HEK293 (cell line): Measurements from ENCODE around the gene NREP.

ENCODE experiments used
- CTCF ChIA-PET: fragments of 350-600 bp; formaldehyde crosslinking; extraction: SDS; loops from one replicate; lab custom pipeline; 2021; ENCODE audit warnings: antibody characterized with exemption; lab: Yijun Ruan, JAX
- POLR2A ChIA-PET: fragments of 300-600 bp; formaldehyde crosslinking; extraction: SDS; loops from one replicate; lab custom pipeline; 2020; ENCODE audit warnings: antibody characterized with exemption, inconsistent platforms; lab: Yijun Ruan, JAX
- H3K27ac ChIP-seq: fragments of 200-500 bp; sonication (Bioruptor generic); 2 replicates; pipeline ENCODE4 v1.5.1; 2014; ENCODE audit warnings: low read depth, low read length, control low read depth, inconsistent platforms; ENCODE audit errors: extremely low read depth
- H3K36me3 ChIP-seq, 2 experiments: fragments of 200-500 bp in 1 of 2; sonication (Bioruptor generic) in 1 of 2; 1 replicate in 1 of 2; 2 replicates in 1 of 2; pipeline ENCODE4 v1.5.1; 2014 to 2017; ENCODE audit warnings: inconsistent platforms in 2 of 2, low read length in 2 of 2; ENCODE audit not compliant: control insufficient read depth in 2 of 2, insufficient read depth in 1 of 2
- H3K4me1 ChIP-seq: fragments of 200-500 bp; sonication (Bioruptor generic); 2 replicates; pipeline ENCODE4 v1.5.1; 2014; ENCODE audit warnings: mild to moderate bottlenecking, low read length, inconsistent platforms; ENCODE audit not compliant: control insufficient read depth, insufficient read depth
- H3K4me3 ChIP-seq: 2 replicates; pipeline ENCODE4 v1.5.1; 2011; ENCODE audit warnings: low read depth, mild to moderate bottlenecking, control low read depth, low read length, moderate library complexity
- H3K9me3 ChIP-seq: fragments of 200-500 bp; sonication (Bioruptor generic); 2 replicates; pipeline ENCODE4 v1.5.1; 2014; ENCODE audit warnings: low read depth, low read length, inconsistent platforms; ENCODE audit not compliant: control insufficient read depth, insufficient read depth
- GLI4 ChIP-seq: fragments of 450-650 bp; formaldehyde crosslinking; IDR thresholded peaks from 2 replicates; pipeline ENCODE4 v1.5.1; 2016; ENCODE audit warnings: missing biosample characterization, missing genetic modification characterization
- KLF1 ChIP-seq: fragments of 450-650 bp; formaldehyde crosslinking; IDR thresholded peaks from 2 replicates; pipeline ENCODE4 v1.5.1; 2016; ENCODE audit warnings: missing biosample characterization, missing genetic modification characterization
- KLF9 ChIP-seq: fragments of 450-650 bp; formaldehyde crosslinking; IDR thresholded peaks from 2 replicates; pipeline ENCODE4 v1.5.1; 2016; ENCODE audit warnings: missing biosample characterization, missing genetic modification characterization, low read depth
- SCRT1 ChIP-seq: fragments of 450-650 bp; formaldehyde crosslinking; IDR thresholded peaks from 2 replicates; pipeline ENCODE4 v1.5.1; 2016; ENCODE audit warnings: missing biosample characterization, missing genetic modification characterization, borderline replicate concordance
- SP2 ChIP-seq: fragments of 450-650 bp; formaldehyde crosslinking; IDR thresholded peaks from 2 replicates; pipeline ENCODE4 v1.5.1; 2016; ENCODE audit warnings: missing biosample characterization, missing genetic modification characterization
- ZBTB20 ChIP-seq: fragments of 450-650 bp; formaldehyde crosslinking; IDR thresholded peaks from 2 replicates; pipeline ENCODE4 v1.5.1; 2016; ENCODE audit warnings: missing biosample characterization, missing genetic modification characterization
- ZBTB8A ChIP-seq: fragments of 450-650 bp; formaldehyde crosslinking; IDR thresholded peaks from 2 replicates; pipeline ENCODE4 v1.5.1; 2016; ENCODE audit warnings: missing biosample characterization, missing genetic modification characterization
- ZEB2 ChIP-seq: fragments of 450-650 bp; formaldehyde crosslinking; IDR thresholded peaks from 2 replicates; pipeline ENCODE4 v1.5.1; 2016; ENCODE audit warnings: missing biosample characterization, missing genetic modification characterization
- ZNF112 ChIP-seq: fragments of 450-650 bp; formaldehyde crosslinking; IDR thresholded peaks from 2 replicates; pipeline ENCODE4 v1.5.0; 2017; ENCODE audit warnings: missing biosample characterization, missing genetic modification characterization
- ZNF2 ChIP-seq: fragments of 450-650 bp; formaldehyde crosslinking; IDR thresholded peaks from 2 replicates; pipeline ENCODE4 v1.5.1; 2016; ENCODE audit warnings: missing biosample characterization, missing genetic modification characterization
- ZNF221 ChIP-seq: fragments of 450-650 bp; formaldehyde crosslinking; IDR thresholded peaks from 2 replicates; pipeline ENCODE4 v1.5.1; 2017; ENCODE audit warnings: missing biosample characterization, missing genetic modification characterization, borderline replicate concordance
- ZNF404 ChIP-seq: fragments of 450-650 bp; formaldehyde crosslinking; IDR thresholded peaks from 2 replicates; pipeline ENCODE4 v1.5.1; 2017; ENCODE audit warnings: missing biosample characterization, missing genetic modification characterization
- ZNF548 ChIP-seq: fragments of 450-650 bp; formaldehyde crosslinking; IDR thresholded peaks from 2 replicates; pipeline ENCODE4 v1.5.1; 2016; ENCODE audit warnings: missing biosample characterization, missing genetic modification characterization
- ZNF555 ChIP-seq: fragments of 450-650 bp; formaldehyde crosslinking; conservative IDR thresholded peaks from 2 replicates; pipeline ENCODE4 v1.5.1; 2017; ENCODE audit warnings: missing biosample characterization, mild to moderate bottlenecking, missing genetic modification characterization, inconsistent platforms
- ZNF626 ChIP-seq: fragments of 450-650 bp; sonication (Bioruptor Pico); formaldehyde crosslinking; IDR thresholded peaks from 2 replicates; pipeline ENCODE4 v1.5.1; 2018; ENCODE audit warnings: missing biosample characterization, missing genetic modification characterization, inconsistent platforms
- ZNF658 ChIP-seq: fragments of 450-650 bp; formaldehyde crosslinking; IDR thresholded peaks from 2 replicates; pipeline ENCODE4; 2016; ENCODE audit warnings: missing biosample characterization, missing genetic modification characterization
- ZNF701 ChIP-seq: fragments of 450-650 bp; formaldehyde crosslinking; IDR thresholded peaks from 2 replicates; pipeline ENCODE4 v1.5.1; 2016; ENCODE audit warnings: missing biosample characterization, missing genetic modification characterization
- ZNF768 ChIP-seq: fragments of 450-650 bp; formaldehyde crosslinking; IDR thresholded peaks from 2 replicates; pipeline ENCODE4 v1.5.1; 2018; ENCODE audit warnings: missing biosample characterization, mild to moderate bottlenecking, missing genetic modification characterization
- TF ChIP-seq, protein P1 (sequence below): fragments of 450-650 bp; IDR thresholded peaks from 2 replicates; pipeline ENCODE4 v1.5.1; 2018; ENCODE audit warnings: missing biosample characterization, mild to moderate bottlenecking, missing genetic modification characterization
- TF ChIP-seq, protein P2 (sequence below): fragments of 450-650 bp; formaldehyde crosslinking; IDR thresholded peaks from 2 replicates; pipeline ENCODE4 v1.5.1; 2016; ENCODE audit warnings: missing biosample characterization, missing genetic modification characterization, borderline replicate concordance
- TF ChIP-seq, protein P3 (sequence below): fragments of 450-650 bp; formaldehyde crosslinking; IDR thresholded peaks from 2 replicates; pipeline ENCODE4 v1.5.1; 2016; ENCODE audit warnings: missing biosample characterization, missing genetic modification characterization
- TF ChIP-seq, protein P4 (sequence below): fragments of 450-650 bp; formaldehyde crosslinking; IDR thresholded peaks from 2 replicates; pipeline ENCODE4 v1.5.1; 2016; ENCODE audit warnings: missing biosample characterization, missing genetic modification characterization
- TF ChIP-seq, protein P5 (sequence below): fragments of 450-650 bp; formaldehyde crosslinking; IDR thresholded peaks from 2 replicates; pipeline ENCODE4; 2016; ENCODE audit warnings: missing biosample characterization, missing genetic modification characterization

The NREP gene

DNA sequence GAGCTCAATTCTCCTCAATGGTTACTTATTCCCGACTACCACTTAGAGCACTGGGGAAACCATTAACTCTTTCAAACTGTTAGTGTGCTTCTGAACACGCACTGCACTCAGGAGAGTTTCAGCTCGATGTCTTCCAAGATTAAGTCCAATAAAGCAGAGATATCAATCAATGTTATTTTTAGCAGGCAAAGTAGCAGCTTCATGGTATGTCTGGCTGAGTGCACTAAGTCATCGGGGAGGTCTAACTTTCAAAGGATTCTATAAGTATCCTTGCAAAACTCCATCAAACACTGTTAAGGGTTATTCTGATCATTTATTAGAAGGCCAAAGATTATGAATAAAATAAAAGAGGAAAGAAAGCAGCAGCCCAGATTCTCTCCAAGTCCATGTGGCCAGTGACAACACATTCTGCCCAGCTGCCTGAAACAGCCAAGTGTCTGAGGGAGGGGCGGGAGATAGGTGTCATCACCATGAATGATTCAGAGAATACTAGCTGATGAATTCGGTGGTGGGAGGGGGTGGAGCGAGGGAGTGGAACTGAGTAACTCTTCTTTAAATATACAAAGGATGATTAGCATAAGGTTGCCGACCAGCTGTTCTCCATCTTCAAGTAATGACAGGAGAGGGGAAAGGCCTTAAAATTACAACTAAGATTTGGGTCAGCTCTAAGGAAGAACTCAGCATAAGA is 21.3 kb downstream of the NREP start (continued):
- TF ChIP-seq KLF9 = no peak
- no peak for TF ChIP-seq ZNF404 (tag by site-specific recombination)
- TF ChIP-seq, protein P1, sequence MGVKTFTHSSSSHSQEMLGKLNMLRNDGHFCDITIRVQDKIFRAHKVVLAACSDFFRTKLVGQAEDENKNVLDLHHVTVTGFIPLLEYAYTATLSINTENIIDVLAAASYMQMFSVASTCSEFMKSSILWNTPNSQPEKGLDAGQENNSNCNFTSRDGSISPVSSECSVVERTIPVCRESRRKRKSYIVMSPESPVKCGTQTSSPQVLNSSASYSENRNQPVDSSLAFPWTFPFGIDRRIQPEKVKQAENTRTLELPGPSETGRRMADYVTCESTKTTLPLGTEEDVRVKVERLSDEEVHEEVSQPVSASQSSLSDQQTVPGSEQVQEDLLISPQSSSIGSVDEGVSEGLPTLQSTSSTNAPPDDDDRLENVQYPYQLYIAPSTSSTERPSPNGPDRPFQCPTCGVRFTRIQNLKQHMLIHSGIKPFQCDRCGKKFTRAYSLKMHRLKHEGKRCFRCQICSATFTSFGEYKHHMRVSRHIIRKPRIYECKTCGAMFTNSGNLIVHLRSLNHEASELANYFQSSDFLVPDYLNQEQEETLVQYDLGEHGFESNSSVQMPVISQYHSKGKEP (tag by site-specific recombination) = no peak
- TF ChIP-seq ZNF548 (tag by site-specific recombination) = no peak
- no peak for TF ChIP-seq ZNF555
- TF ChIP-seq, protein P2, sequence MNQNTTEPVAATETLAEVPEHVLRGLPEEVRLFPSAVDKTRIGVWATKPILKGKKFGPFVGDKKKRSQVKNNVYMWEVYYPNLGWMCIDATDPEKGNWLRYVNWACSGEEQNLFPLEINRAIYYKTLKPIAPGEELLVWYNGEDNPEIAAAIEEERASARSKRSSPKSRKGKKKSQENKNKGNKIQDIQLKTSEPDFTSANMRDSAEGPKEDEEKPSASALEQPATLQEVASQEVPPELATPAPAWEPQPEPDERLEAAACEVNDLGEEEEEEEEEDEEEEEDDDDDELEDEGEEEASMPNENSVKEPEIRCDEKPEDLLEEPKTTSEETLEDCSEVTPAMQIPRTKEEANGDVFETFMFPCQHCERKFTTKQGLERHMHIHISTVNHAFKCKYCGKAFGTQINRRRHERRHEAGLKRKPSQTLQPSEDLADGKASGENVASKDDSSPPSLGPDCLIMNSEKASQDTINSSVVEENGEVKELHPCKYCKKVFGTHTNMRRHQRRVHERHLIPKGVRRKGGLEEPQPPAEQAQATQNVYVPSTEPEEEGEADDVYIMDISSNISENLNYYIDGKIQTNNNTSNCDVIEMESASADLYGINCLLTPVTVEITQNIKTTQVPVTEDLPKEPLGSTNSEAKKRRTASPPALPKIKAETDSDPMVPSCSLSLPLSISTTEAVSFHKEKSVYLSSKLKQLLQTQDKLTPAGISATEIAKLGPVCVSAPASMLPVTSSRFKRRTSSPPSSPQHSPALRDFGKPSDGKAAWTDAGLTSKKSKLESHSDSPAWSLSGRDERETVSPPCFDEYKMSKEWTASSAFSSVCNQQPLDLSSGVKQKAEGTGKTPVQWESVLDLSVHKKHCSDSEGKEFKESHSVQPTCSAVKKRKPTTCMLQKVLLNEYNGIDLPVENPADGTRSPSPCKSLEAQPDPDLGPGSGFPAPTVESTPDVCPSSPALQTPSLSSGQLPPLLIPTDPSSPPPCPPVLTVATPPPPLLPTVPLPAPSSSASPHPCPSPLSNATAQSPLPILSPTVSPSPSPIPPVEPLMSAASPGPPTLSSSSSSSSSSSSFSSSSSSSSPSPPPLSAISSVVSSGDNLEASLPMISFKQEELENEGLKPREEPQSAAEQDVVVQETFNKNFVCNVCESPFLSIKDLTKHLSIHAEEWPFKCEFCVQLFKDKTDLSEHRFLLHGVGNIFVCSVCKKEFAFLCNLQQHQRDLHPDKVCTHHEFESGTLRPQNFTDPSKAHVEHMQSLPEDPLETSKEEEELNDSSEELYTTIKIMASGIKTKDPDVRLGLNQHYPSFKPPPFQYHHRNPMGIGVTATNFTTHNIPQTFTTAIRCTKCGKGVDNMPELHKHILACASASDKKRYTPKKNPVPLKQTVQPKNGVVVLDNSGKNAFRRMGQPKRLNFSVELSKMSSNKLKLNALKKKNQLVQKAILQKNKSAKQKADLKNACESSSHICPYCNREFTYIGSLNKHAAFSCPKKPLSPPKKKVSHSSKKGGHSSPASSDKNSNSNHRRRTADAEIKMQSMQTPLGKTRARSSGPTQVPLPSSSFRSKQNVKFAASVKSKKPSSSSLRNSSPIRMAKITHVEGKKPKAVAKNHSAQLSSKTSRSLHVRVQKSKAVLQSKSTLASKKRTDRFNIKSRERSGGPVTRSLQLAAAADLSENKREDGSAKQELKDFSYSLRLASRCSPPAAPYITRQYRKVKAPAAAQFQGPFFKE (tag by site-specific recombination) = no peak
- TF ChIP-seq, all 188 proteins: peak for 0

DNA sequence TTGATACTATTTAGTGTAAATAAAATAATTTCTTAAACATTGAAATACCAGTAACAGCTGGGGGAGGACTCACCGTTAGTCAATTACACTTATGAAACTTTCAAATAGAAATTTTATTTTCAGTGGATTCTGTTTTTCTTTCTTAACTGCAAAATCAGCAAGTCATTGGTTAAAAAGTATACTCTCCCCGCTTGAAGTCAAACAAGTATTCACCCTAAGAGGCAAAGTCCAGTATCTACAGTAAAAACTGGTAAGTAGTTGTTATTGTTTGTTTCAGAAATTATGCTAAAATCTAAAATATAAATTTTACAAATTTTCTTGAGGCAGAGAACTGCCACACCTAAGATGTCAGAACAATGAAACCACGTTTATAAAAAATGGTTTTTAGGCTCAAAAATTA is 22.4 kb downstream of the NREP start:
- H3K27ac ChIP-seq = no peak overlapping the region
- ChIA-PET CTCF (no interaction called here), POLR2A (no interaction called here)
- H3K4me1 ChIP-seq = 0 out of 2 replicates have a peak, but pooled peaks cover 4% of the 10 kb centered on the region
- no peaks in the 10 kb centered on the region for H3K9me3 ChIP-seq
- peaks cover 0 to 3% of the 10 kb centered on the region in 2 experiments; a peak in 1 of 3 replicates for H3K36me3 ChIP-seq
- TF ChIP-seq GLI4 (tag by site-specific recombination) (no peak), ZNF768 (tag by site-specific recombination) (no peak), ZNF112 (tag by site-specific recombination) (no peak), KLF1 (tag by site-specific recombination) (no peak), ZEB2 (no peak)
- H3K4me3 ChIP-seq = no peak overlapping the region

DNA sequence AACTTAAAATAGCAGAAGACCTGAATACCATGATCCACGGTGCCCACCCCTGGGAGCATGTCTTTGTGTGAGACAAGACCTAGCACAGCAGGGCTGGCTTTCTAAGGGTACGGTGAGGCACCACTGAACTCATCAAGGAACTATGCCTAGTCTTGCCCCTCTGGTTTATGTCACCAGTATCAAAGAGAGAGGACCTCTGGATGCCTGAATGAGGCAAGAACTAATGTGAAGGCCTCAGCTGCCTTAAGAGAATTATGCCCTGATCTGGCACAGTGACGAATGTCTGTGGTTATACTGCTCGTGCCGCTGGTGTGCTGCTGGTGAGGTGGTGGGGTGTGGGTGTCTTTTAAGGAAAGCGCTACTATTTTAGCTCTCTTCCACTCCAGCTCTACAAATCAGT is 23.0 kb downstream of the NREP start:
- Histone ChIP-seq H3K9me3 (no peaks in the 10 kb centered on the region), H3K36me3 (peaks cover 0 to 3% of the 10 kb centered on the region in 2 experiments; a peak in 1 of 3 replicates), H3K27ac (no peak overlapping the region), H3K4me3 (no peak overlapping the region), H3K4me1 (0 out of 2 replicates have a peak, but pooled peaks cover 4% of the 10 kb centered on the region)
- POLR2A ChIA-PET = no interaction called here
- CTCF ChIA-PET = no interaction called here
- TF ChIP-seq ZEB2 (no peak), ZBTB20 (no peak), ZNF555 (no peak), ZNF701 (tag by site-specific recombination) (no peak), ZNF626 (tag by site-specific recombination) (no peak), SCRT1 (tag by site-specific recombination) (no peak), ZNF658 (tag by site-specific recombination) (no peak), ZBTB8A (tag by site-specific recombination) (no peak), ZNF2 (tag by site-specific recombination) (no peak), SP2 (tag by site-specific recombination) (no peak), ZNF221 (tag by site-specific recombination) (no peak)
- TF ChIP-seq, protein P3, sequence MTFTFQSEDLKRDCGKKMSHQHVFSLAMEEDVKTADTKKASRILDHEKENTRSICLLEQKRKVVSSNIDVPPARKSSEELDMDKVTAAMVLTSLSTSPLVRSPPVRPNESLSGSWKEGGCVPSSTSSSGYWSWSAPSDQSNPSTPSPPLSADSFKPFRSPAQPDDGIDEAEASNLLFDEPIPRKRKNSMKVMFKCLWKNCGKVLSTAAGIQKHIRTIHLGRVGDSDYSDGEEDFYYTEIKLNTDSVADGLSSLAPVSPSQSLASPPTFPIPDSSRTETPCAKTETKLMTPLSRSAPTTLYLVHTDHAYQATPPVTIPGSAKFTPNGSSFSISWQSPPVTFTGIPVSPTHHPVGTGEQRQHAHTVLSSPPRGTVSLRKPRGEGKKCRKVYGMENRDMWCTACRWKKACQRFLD (tag by site-specific recombination) = no peak
- TF ChIP-seq, protein P4, sequence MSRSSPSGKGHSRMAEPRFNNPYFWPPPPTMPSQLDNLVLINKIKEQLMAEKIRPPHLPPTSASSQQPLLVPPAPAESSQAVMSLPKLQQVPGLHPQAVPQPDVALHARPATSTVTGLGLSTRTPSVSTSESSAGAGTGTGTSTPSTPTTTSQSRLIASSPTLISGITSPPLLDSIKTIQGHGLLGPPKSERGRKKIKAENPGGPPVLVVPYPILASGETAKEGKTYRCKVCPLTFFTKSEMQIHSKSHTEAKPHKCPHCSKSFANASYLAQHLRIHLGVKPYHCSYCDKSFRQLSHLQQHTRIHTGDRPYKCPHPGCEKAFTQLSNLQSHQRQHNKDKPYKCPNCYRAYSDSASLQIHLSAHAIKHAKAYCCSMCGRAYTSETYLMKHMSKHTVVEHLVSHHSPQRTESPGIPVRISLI (tag by site-specific recombination) = no peak
- TF ChIP-seq, protein P5, sequence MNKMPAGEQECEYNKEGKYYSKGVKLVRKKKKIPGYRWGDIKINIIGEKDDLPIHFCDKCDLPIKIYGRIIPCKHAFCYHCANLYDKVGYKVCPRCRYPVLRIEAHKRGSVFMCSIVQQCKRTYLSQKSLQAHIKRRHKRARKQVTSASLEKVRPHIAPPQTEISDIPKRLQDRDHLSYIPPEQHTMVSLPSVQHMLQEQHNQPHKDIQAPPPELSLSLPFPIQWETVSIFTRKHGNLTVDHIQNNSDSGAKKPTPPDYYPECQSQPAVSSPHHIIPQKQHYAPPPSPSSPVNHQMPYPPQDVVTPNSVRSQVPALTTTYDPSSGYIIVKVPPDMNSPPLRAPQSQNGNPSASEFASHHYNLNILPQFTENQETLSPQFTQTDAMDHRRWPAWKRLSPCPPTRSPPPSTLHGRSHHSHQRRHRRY (tag by site-specific recombination) = no peak
